Endothelial cell of umbilical vein (primary cell): Measurements from ENCODE around the gene ZNF441. TPM values are rescaled to one million over a fixed set of nuclear protein-coding genes. Genes with fewer than 3 reads are reported as not detected.

Experiments used
- BruUV-seq: library from RNA; stranded (reverse); fragments of 400-500 nt; replicated peaks from 2 replicates; lab custom pipeline; 2021; lab: Mats Ljungman, UMichigan
- CTCF ChIA-PET: fragments of 300-600, 350-600 bp; sonication (Branson Sonifier 250); formaldehyde crosslinking; loops from one replicate; lab custom pipeline; 2021; ENCODE audit warnings: antibody characterized with exemption, inconsistent platforms; lab: Charles Lee
- POLR2A ChIA-PET: fragments of 300-600, 350-600 bp; sonication (Branson Sonifier 250); formaldehyde crosslinking; loops from one replicate; lab custom pipeline; 2021; ENCODE audit warnings: antibody characterized with exemption, inconsistent platforms; lab: Charles Lee
- DNase-seq: peaks from one replicate; pipeline ENCODE4 v3.0.0-alpha.2; 2011; ENCODE audit warnings: low read depth, low spot score
- FAIRE-seq: peaks from 2 replicates; lab custom pipeline; 2011; peaks lifted over from hg19 to GRCh38; lab: Jason Lieb, UNC
- H2AFZ ChIP-seq: 2 replicates; pipeline ENCODE4 v1.6.0; 2012; ENCODE audit warnings: low read depth, low read length, control low read depth, inconsistent platforms
- H3K27ac ChIP-seq: 2 replicates; pipeline ENCODE4 v1.5.1; 2011; ENCODE audit warnings: low read depth, mild to moderate bottlenecking, control low read depth, low read length, moderate library complexity; ENCODE audit not compliant: insufficient read depth
- H3K27me3 ChIP-seq, 2 experiments: 2 replicates each; pipeline versions ENCODE4 v1.6.0 to v1.6.1; 2011; ENCODE audit warnings: low read length in 2 of 2, mixed read lengths in 1 of 2; ENCODE audit not compliant: control insufficient read depth in 2 of 2, insufficient read depth in 2 of 2
- H3K36me3 ChIP-seq, 2 experiments: 2 replicates in 1 of 2; 3 replicates in 1 of 2; pipeline ENCODE4 v1.5.1; 2011; ENCODE audit warnings: low read length in 2 of 2, mild to moderate bottlenecking in 1 of 2, moderate library complexity in 1 of 2; ENCODE audit not compliant: control insufficient read depth in 2 of 2, insufficient read depth in 2 of 2; ENCODE audit errors: extremely low read depth in 1 of 2
- H3K4me1 ChIP-seq: 3 replicates; pipeline ENCODE4 v1.5.1; 2011; ENCODE audit warnings: mild to moderate bottlenecking, low read length; ENCODE audit not compliant: control insufficient read depth, insufficient read depth; ENCODE audit errors: extremely low read depth
- H3K4me2 ChIP-seq: 2 replicates; pipeline ENCODE4 v1.6.1; 2011; ENCODE audit warnings: low read length, control low read depth, mixed read lengths; ENCODE audit not compliant: insufficient read depth
- H3K4me3 ChIP-seq, 3 experiments: fragments of 200-600 bp in 1 of 3; sonication (generic), shearing (Covaris generic) in 1 of 3; replicated peaks in 1 of 3; 2 replicates each; pipeline ENCODE4 v1.5.1; 2011 to 2016; ENCODE audit warnings: control low read depth in 3 of 3, low read length in 3 of 3, mild to moderate bottlenecking in 2 of 3, inconsistent platforms in 1 of 3, low read depth in 1 of 3, moderate library complexity in 1 of 3; ENCODE audit not compliant: insufficient read depth in 1 of 3
- H3K79me2 ChIP-seq: 2 replicates; pipeline ENCODE4 v1.6.0; 2012; ENCODE audit warnings: low read length, inconsistent platforms; ENCODE audit not compliant: control insufficient read depth, insufficient read depth
- H3K9ac ChIP-seq: replicated peaks from 2 replicates; pipeline ENCODE3; 2011; ENCODE audit warnings: low read length, control low read depth; ENCODE audit not compliant: insufficient read depth; ENCODE audit errors: extremely low read depth
- H3K9me1 ChIP-seq: replicated peaks from 3 replicates; pipeline ENCODE4 v1.6.0; 2011; ENCODE audit warnings: mild to moderate bottlenecking, low read length; ENCODE audit not compliant: control insufficient read depth, insufficient read depth; ENCODE audit errors: extremely low read depth
- H3K9me3 ChIP-seq: replicated peaks from 2 replicates; pipeline ENCODE4 v1.5.1; 2012; ENCODE audit warnings: low read length, inconsistent platforms; ENCODE audit not compliant: control insufficient read depth, insufficient read depth
- H4K20me1 ChIP-seq: replicated peaks from 2 replicates; pipeline ENCODE3; 2011; ENCODE audit warnings: mild to moderate bottlenecking, low read length; ENCODE audit not compliant: control insufficient read depth, insufficient read depth; ENCODE audit errors: extremely low read depth
- EZH2 ChIP-seq: IDR thresholded peaks from 2 replicates; pipeline ENCODE4 v1.6.1; 2012; ENCODE audit warnings: borderline replicate concordance, low read depth, mild to moderate bottlenecking, moderate library complexity, low read length, inconsistent platforms; ENCODE audit not compliant: severe bottlenecking
- FOS ChIP-seq: IDR thresholded peaks from 2 replicates; pipeline ENCODE4 v1.6.1; 2011; ENCODE audit warnings: mild to moderate bottlenecking, low read length, moderate library complexity, borderline replicate concordance; ENCODE audit not compliant: insufficient read depth
- GATA2 ChIP-seq: IDR thresholded peaks from 2 replicates; pipeline ENCODE4 v1.7.0; 2011; ENCODE audit warnings: low read depth, mild to moderate bottlenecking, moderate library complexity, mixed read lengths, low read length; ENCODE audit not compliant: insufficient read length, insufficient read depth
- JUN ChIP-seq: IDR thresholded peaks from 2 replicates; pipeline ENCODE4 v1.6.1; 2011; ENCODE audit warnings: borderline replicate concordance, low read depth; ENCODE audit not compliant: insufficient read length, insufficient read depth
- MYC ChIP-seq: IDR thresholded peaks from one replicate; pipeline ENCODE4 v1.6.1; 2011; ENCODE audit warnings: mild to moderate bottlenecking, low read depth, low read length
- POLR2A ChIP-seq: IDR thresholded peaks from 2 replicates; pipeline ENCODE4 v1.6.1; 2012; ENCODE audit warnings: low read depth, mild to moderate bottlenecking, control low read depth, low read length
- POLR2AphosphoS5 ChIP-seq: IDR thresholded peaks from 2 replicates; pipeline ENCODE4 v1.6.1; 2012; ENCODE audit warnings: low read depth, mild to moderate bottlenecking, control low read depth, low read length, moderate library complexity; ENCODE audit not compliant: insufficient read depth
- dilution Hi-C: fragments of 300-500 bp; cut with MboI; formaldehyde crosslinking; loops from one replicate; pipeline ENCODE4 v1.15.0; 2019; ENCODE audit warnings: low sequenced_read_pairs; ENCODE audit not compliant: extremely low pct_ligation_motif_present
- intact Hi-C: fragments of 100-400 bp; cut with micrococcal nuclease; formaldehyde crosslinking; loops from one replicate; pipeline ENCODE4 v1.10.0; 2022
- polyA plus RNA-seq, 4 experiments: library from polyadenylated mRNA; depleted of rRNA in 3 of 4; stranded (reverse) in 3 of 4; unstranded in 1 of 4; fragments of >200 nt; gene quantifications; 2 replicates each; pipeline versions ENCODE4 v1.2.1 to v1.2.3, GENCODE V29; 2011 to 2012; ENCODE audit warnings: missing spikeins in 1 of 4
- total RNA-seq: library from RNA; stranded (reverse); gene quantifications from 2 replicates; pipeline ENCODE4 v1.2.3, GENCODE V29; 2021
- TF ChIP-seq, protein P1 (sequence below), 2 donors: IDR thresholded peaks; 1 replicate in 1 of 2; 2 replicates in 1 of 2; pipeline ENCODE4 v1.5.1; 2011; ENCODE audit warnings: low read length in 2 of 2, mild to moderate bottlenecking in 2 of 2, moderate library complexity in 2 of 2, control low read depth in 1 of 2, inconsistent platforms in 1 of 2, low read depth in 1 of 2; ENCODE audit not compliant: insufficient read depth in 1 of 2; ENCODE audit errors: extremely low read depth in 1 of 2
- TF ChIP-seq, protein P2 (sequence below): IDR thresholded peaks from 2 replicates; pipeline ENCODE4 v1.6.1; 2011; ENCODE audit not compliant: insufficient read depth, insufficient read length

ZNF441 gene
- total and polyA plus RNA-seq, 2 donors (not counting 3 experiments of a cell fraction or from before 2014, with no cell fraction given) = 1.9 to 4.5 TPM

DNA sequence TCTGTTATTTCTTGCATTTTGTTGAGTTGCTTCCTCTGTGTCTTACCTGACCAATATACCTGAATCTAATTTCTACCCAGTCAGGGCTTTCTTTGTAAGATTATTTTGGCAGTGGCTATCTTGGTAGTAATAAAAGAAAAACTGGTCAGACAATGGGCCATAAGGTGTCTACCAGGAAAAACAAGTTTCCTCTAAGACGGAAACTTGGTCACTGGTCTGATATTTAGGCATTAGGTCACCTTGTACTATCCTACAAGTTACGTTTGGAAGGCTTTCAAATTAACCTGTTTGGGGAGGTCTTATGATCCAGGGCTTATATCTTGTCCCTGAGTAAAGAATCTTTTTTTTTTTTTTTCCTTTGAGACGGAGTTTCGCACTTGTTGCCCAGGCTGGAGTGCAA lies 37.2 kb upstream of the ZNF441 start:
- H3K9me3 ChIP-seq = peaks cover 3% of the 10 kb centered on the region
- no peak overlapping the region for H3K4me2 ChIP-seq
- BruUV-seq = no TSS peak
- ChIA-PET CTCF (no interaction called here), POLR2A (no interaction called here)
- no peaks in the 10 kb centered on the region for H3K4me1 ChIP-seq
- no peak for TF ChIP-seq MYC
- TF ChIP-seq, protein P1, sequence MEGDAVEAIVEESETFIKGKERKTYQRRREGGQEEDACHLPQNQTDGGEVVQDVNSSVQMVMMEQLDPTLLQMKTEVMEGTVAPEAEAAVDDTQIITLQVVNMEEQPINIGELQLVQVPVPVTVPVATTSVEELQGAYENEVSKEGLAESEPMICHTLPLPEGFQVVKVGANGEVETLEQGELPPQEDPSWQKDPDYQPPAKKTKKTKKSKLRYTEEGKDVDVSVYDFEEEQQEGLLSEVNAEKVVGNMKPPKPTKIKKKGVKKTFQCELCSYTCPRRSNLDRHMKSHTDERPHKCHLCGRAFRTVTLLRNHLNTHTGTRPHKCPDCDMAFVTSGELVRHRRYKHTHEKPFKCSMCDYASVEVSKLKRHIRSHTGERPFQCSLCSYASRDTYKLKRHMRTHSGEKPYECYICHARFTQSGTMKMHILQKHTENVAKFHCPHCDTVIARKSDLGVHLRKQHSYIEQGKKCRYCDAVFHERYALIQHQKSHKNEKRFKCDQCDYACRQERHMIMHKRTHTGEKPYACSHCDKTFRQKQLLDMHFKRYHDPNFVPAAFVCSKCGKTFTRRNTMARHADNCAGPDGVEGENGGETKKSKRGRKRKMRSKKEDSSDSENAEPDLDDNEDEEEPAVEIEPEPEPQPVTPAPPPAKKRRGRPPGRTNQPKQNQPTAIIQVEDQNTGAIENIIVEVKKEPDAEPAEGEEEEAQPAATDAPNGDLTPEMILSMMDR (IDR thresholded peaks at IDR 0.05; ENCODE audit: extremely low read depth in 1 of 2, insufficient read depth in 1 of 2, low read depth in 1 of 2, low read length in 2 of 2) = no peak
- no peak for TF ChIP-seq EZH2
- TF ChIP-seq, protein P2, sequence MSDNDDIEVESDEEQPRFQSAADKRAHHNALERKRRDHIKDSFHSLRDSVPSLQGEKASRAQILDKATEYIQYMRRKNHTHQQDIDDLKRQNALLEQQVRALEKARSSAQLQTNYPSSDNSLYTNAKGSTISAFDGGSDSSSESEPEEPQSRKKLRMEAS = no peak
- no peak for TF ChIP-seq JUN
- intact Hi-C loops (no loop called here), dilution Hi-C loops (no loop called here)
- peaks cover 3 to 6% of the 10 kb centered on the region in 2 experiments for H3K36me3 ChIP-seq
- H3K27ac ChIP-seq = no peak overlapping the region
- H4K20me1 ChIP-seq = no peaks in the 10 kb centered on the region
- H3K9me1 ChIP-seq = peaks cover 3% of the 10 kb centered on the region
- no peak overlapping the region for H3K9ac ChIP-seq
- no peak overlapping the region for H2AFZ ChIP-seq
- FAIRE-seq (no peak), DNase-seq (no peak)
- peaks cover 22% of the 10 kb centered on the region for H3K79me2 ChIP-seq
- no peaks in the 10 kb centered on the region for H3K27me3 ChIP-seq
- no peak overlapping the region for H3K4me3 ChIP-seq

DNA sequence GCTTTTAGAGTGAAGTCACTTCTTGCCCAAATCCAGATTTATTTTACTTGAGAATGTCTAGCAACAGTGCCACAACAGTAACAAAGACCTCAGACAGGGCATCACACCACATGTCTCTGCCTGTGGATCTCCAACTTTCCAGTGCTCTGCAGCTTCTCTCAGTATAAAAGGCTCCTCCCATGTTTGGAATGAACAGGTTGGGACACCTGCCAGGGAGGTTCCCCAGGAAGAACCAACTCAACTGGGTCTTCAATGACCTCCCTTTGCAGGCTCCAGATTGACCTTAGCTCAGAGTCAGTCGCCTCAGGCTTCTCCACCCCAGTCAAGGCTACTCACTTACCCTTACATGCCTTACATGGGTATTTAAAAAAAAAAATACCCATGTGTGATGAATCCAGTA lies 31.4 kb upstream of the ZNF441 start:
- Histone ChIP-seq H2AFZ (no peak overlapping the region), H3K9ac (no peak overlapping the region), H3K79me2 (peaks cover 35% of the 10 kb centered on the region), H3K4me3 (no peak overlapping the region), H3K4me2 (no peak overlapping the region), H4K20me1 (no peaks in the 10 kb centered on the region), H3K27me3 (no peaks in the 10 kb centered on the region), H3K36me3 (no peaks in the 10 kb centered on the region), H3K27ac (no peak overlapping the region), H3K9me1 (peaks cover 1% of the 10 kb centered on the region), H3K9me3 (no peaks in the 10 kb centered on the region), H3K4me1 (peaks cover 13% of the 10 kb centered on the region)
- no TSS peak for BruUV-seq
- ChIA-PET CTCF (interaction anchor here (3.9 kb wide), 1 partner anchor 36 kb away, joined by 26 read pairs; no protein-coding TSS in a partner anchor), POLR2A (no interaction called here)
- DNase-seq = no peak
- dilution Hi-C loops = no loop called here
- no peak for FAIRE-seq
- no peak for TF ChIP-seq MYC
- TF ChIP-seq, protein P2 = no peak
- TF ChIP-seq FOS = no peak
- no peak for TF ChIP-seq EZH2
- TF ChIP-seq GATA2 = no peak
- TF ChIP-seq POLR2AphosphoS5 = no peak
- TF ChIP-seq POLR2A = no peak
- TF ChIP-seq, protein P1 (IDR thresholded peaks at IDR 0.05; ENCODE audit: extremely low read depth in 1 of 2, insufficient read depth in 1 of 2, low read depth in 1 of 2, low read length in 2 of 2) = no peak
- TF ChIP-seq JUN = no peak
- intact Hi-C loops = loop anchor here (5.0 kb wide), 1 partner anchor 138 kb away; the partner anchor contains the start of gene ZNF627
